NK-92 (cell line): Measurements from ENCODE around the gene SLC12A1.

ENCODE experiments used
- DNase-seq: peaks from one replicate; lab custom pipeline; 2025; ENCODE audit not compliant: unreplicated experiment; lab: John Stamatoyannopoulos, UW

The SLC12A1 gene

DNA sequence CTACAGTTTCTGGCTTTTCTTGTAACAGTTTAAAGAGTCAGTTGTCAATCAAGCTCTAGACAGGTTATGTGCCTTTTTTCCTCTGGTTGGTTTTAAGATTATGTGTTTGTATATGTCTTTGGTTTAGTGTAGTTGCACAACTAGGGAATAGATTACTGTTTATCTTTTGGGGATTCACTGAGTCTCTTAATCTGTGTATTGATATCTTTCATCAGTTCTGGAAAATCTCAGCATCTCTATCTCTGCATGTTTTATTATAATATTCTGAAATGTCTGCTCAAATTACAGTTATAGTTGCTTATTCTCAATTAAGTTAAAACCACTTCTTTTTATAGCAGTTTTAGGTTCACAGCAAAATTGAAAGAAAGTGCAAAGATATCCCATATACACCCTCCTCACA, 139.4 kb downstream of the SLC12A1 start:
- DNase-seq: no peak

DNA sequence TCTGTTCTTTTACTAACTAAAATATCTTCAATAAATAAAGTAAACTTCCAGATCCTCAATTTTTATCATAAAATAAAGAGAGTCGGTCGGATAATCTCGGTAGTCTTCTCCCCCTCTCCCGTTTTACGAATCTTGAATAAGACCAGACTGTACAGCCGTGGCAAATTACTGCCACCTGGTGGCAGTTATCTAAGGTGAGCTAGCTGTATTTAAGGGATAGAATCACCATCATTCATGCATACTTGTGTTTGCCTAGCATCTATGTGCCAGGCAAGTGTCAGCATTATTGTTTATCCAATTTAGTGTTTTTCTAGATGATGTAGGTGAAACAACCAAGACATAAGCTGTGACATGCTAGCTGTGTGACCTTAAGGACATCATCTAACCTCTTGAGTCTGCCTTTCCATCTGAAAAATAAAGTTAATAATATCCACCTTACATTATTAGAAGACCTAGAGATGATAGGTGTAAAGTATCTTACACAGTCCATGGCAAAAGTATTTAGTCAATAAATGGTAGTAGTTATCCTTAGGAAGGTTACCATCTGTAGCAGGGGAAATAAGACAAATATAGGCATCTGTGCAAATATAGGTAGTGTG, 146.5 kb downstream of the SLC12A1 start:
- DNase-seq: no peak
